GM12878 (cell line): ENCODE data around the gene HOXC9. TPM values are rescaled to one million over a fixed set of nuclear protein-coding genes. Genes with fewer than 3 reads are reported as not detected.

Source experiments
- ATAC-seq: fragments of 200-7000 bp; cut with Tn5 transposase; 3 replicates; pipeline ENCODE4 v1.9.1; 2020; ENCODE audit warnings: mild to moderate bottlenecking, moderate library complexity
- BruUV-seq: library from RNA; stranded (reverse); fragments of 400-500 nt; replicated peaks from 2 replicates; lab custom pipeline; 2021; lab: Mats Ljungman, UMichigan
- CTCF ChIA-PET: fragments of 300-600 bp; sonication (Branson Sonifier 250); formaldehyde crosslinking; extraction: SDS; loops from one replicate; lab custom pipeline; 2021; ENCODE audit warnings: inconsistent platforms; lab: Yijun Ruan, JAX
- POLR2A ChIA-PET: fragments of 350-600 bp; formaldehyde crosslinking; extraction: SDS; loops from one replicate; lab custom pipeline; 2021; ENCODE audit warnings: inconsistent platforms; lab: Charles Lee
- RAD21 ChIA-PET: fragments of 300-600 bp; sonication (Branson Sonifier 250); formaldehyde crosslinking; loops from one replicate; lab custom pipeline; 2023; ENCODE audit warnings: antibody characterized with exemption; ENCODE audit not compliant: unreplicated experiment; lab: Charles Lee
- SMC1A ChIA-PET: fragments of 300-600 bp; sonication (Branson Sonifier 250); formaldehyde crosslinking; loops from one replicate; lab custom pipeline; 2023; ENCODE audit not compliant: unreplicated experiment, uncharacterized antibody; lab: Charles Lee
- DNase-seq: peaks from one replicate; pipeline ENCODE4 v3.0.0-alpha.2; 2011; ENCODE audit warnings: low read depth, low spot score
- FAIRE-seq: peaks from 3 replicates; lab custom pipeline; 2011; peaks lifted over from hg19 to GRCh38; lab: Jason Lieb, UNC
- H2AFZ ChIP-seq: 2 replicates; pipeline ENCODE4 v1.6.0; 2011; ENCODE audit warnings: low read depth, low read length, control low read depth; ENCODE audit not compliant: control insufficient read depth
- H3K27ac ChIP-seq: 2 replicates; pipeline ENCODE4 v1.5.1; 2011; ENCODE audit warnings: control low read depth; ENCODE audit not compliant: control insufficient read depth, insufficient read depth
- H3K27me3 ChIP-seq, 2 experiments: replicated peaks in 1 of 2; 2 replicates each; pipeline versions ENCODE4 v1.6.0 to v1.6.1; 2011; ENCODE audit warnings: low read length in 1 of 2; ENCODE audit not compliant: control insufficient read depth in 2 of 2, insufficient read depth in 2 of 2
- H3K36me3 ChIP-seq, 2 experiments: 2 replicates each; pipeline ENCODE4 v1.5.1; 2011; ENCODE audit warnings: low read length in 1 of 2; ENCODE audit not compliant: control insufficient read depth in 2 of 2, insufficient read depth in 2 of 2
- H3K4me1 ChIP-seq: 2 replicates; pipeline ENCODE4 v1.6.1; 2011; ENCODE audit warnings: mild to moderate bottlenecking, low read length, moderate library complexity, mixed read lengths; ENCODE audit not compliant: control insufficient read depth, insufficient read depth
- H3K4me2 ChIP-seq: 2 replicates; pipeline ENCODE4 v1.6.0; 2011; ENCODE audit warnings: control low read depth; ENCODE audit not compliant: control insufficient read depth, insufficient read depth
- H3K4me3 ChIP-seq: fragments of 200-600 bp; sonication (generic); 2 replicates; pipeline ENCODE4 v1.5.1; 2016
- H3K79me2 ChIP-seq: 2 replicates; pipeline ENCODE4 v1.6.0; 2011; ENCODE audit warnings: low read length; ENCODE audit not compliant: control insufficient read depth, insufficient read depth
- H3K9ac ChIP-seq: 2 replicates; pipeline ENCODE4 v1.8.0; 2011; ENCODE audit warnings: low read length, control low read depth, mixed read lengths; ENCODE audit not compliant: control insufficient read depth, insufficient read depth
- H3K9me3 ChIP-seq: replicated peaks from 3 replicates; pipeline ENCODE4 v1.5.1; 2011; ENCODE audit warnings: mild to moderate bottlenecking, low read length; ENCODE audit not compliant: control insufficient read depth, insufficient read depth
- H4K20me1 ChIP-seq: 2 replicates; pipeline ENCODE4 v1.6.0; 2011; ENCODE audit not compliant: control insufficient read depth, insufficient read depth
- CHD2 ChIP-seq: IDR thresholded peaks from 2 replicates; pipeline ENCODE4 v1.6.1; 2011; ENCODE audit warnings: low read depth, low read length, improper control_type of control experiment, borderline replicate concordance
- EZH2 ChIP-seq: IDR thresholded peaks from 2 replicates; pipeline ENCODE4 v1.6.1; 2012; ENCODE audit warnings: low read depth, mild to moderate bottlenecking, control low read depth, inconsistent platforms, low read length, borderline replicate concordance; ENCODE audit not compliant: control insufficient read depth
- HDGF ChIP-seq: fragments of 450-650 bp; IDR thresholded peaks from 2 replicates; pipeline ENCODE4 v1.6.1; 2016; ENCODE audit warnings: antibody characterized with exemption
- JUND ChIP-seq: IDR thresholded peaks from 2 replicates; pipeline ENCODE4 v1.6.1; 2012; ENCODE audit warnings: low read depth, mild to moderate bottlenecking, low read length, improper control_type of control experiment, moderate library complexity
- LARP7 ChIP-seq: fragments of 450-650 bp; IDR thresholded peaks from 2 replicates; pipeline ENCODE4 v1.6.1; 2017; ENCODE audit warnings: mild to moderate bottlenecking
- MEF2B ChIP-seq: fragments of 450-650 bp; IDR thresholded peaks from 2 replicates; pipeline ENCODE4 v1.6.1; 2018; ENCODE audit warnings: mild to moderate bottlenecking, moderate library complexity; ENCODE audit not compliant: partially characterized antibody, poor library complexity, severe bottlenecking
- NFYB ChIP-seq: IDR thresholded peaks from 2 replicates; pipeline ENCODE4 v1.6.1; 2011; ENCODE audit warnings: low read depth, mild to moderate bottlenecking, low read length, improper control_type of control experiment, moderate library complexity; ENCODE audit not compliant: insufficient read depth
- PAX5 ChIP-seq: IDR thresholded peaks from 2 replicates; pipeline ENCODE4 v1.6.1; 2011; ENCODE audit warnings: low read depth, low read length, borderline replicate concordance
- PML ChIP-seq: IDR thresholded peaks from 2 replicates; pipeline ENCODE4 v1.6.1; 2012; ENCODE audit warnings: low read length, inconsistent platforms
- POLR2A ChIP-seq: IDR thresholded peaks from 2 replicates; pipeline ENCODE4 v1.6.1; 2011; ENCODE audit warnings: low read depth, mild to moderate bottlenecking, low read length
- POLR2AphosphoS2 ChIP-seq: IDR thresholded peaks from 2 replicates; pipeline ENCODE4 v1.6.1; 2011; ENCODE audit warnings: low read depth, mild to moderate bottlenecking, low read length, improper control_type of control experiment, moderate library complexity
- RAD21 ChIP-seq: IDR thresholded peaks from 2 replicates; pipeline ENCODE4 v1.6.1; 2011; ENCODE audit warnings: mild to moderate bottlenecking, low read depth, low read length, moderate library complexity; ENCODE audit not compliant: insufficient read depth
- SMAD1 ChIP-seq: fragments of 450-650 bp; IDR thresholded peaks from 2 replicates; pipeline ENCODE4 v1.6.1; 2018; ENCODE audit warnings: mild to moderate bottlenecking, low read depth; ENCODE audit not compliant: partially characterized antibody
- TCF12 ChIP-seq: IDR thresholded peaks from 2 replicates; pipeline ENCODE4 v1.6.1; 2011; ENCODE audit warnings: low read depth, mild to moderate bottlenecking, low read length
- WRNIP1 ChIP-seq: IDR thresholded peaks from 2 replicates; pipeline ENCODE4 v1.6.1; 2011; ENCODE audit warnings: low read depth, low read length, improper control_type of control experiment, borderline replicate concordance
- ZNF217 ChIP-seq: fragments of 450-650 bp; IDR thresholded peaks from 2 replicates; pipeline ENCODE4 v1.6.1; 2017; ENCODE audit warnings: antibody characterized with exemption, mild to moderate bottlenecking
- WGBS: methylation state at CpG from one replicate; pipeline ENCODE4 v1.1.6; 2016; ENCODE audit warnings: low lambda C conversion rate; ENCODE audit not compliant: insufficient replicate concordance, insufficient coverage; ENCODE audit errors: missing lambda C conversion rate; 5-methylcytosine and 5-hydroxymethylcytosine counted together
- in situ Hi-C: fragments of 300-500 bp; cut with MboI; formaldehyde crosslinking; loops from 9 replicates; pipeline ENCODE4 v1.14.3; 2018; ENCODE audit warnings: mixed read lengths
- intact Hi-C: fragments of 100-400 bp; cut with micrococcal nuclease; formaldehyde crosslinking; loops from one replicate; pipeline ENCODE4 v1.14.2; 2022; ENCODE audit not compliant: unreplicated experiment
- polyA plus RNA-seq, 11 experiments: library from polyadenylated mRNA; depleted of rRNA in 4 of 11; unstranded in 6 of 11; stranded (reverse) in 5 of 11; fragments of >200 nt; fragmentation: Nextera tagmentation in 4 of 11; fragmentation: Illumina TruSeq in 1 of 11; extraction: Ambion mirVana in 4 of 11; extraction: Trizol in 1 of 11; gene quantifications; 1 replicate in 1 of 11; 2 replicates in 10 of 11; pipeline versions ENCODE4 v1.2.1 to v1.2.3, GENCODE V29; 2011 to 2016; ENCODE audit warnings: inconsistent platforms in 2 of 11, missing spikeins in 2 of 11, low read depth in 1 of 11
- total RNA-seq, 4 experiments: library from RNA; depleted of rRNA in 3 of 4; stranded (reverse); fragments of >200 nt in 3 of 4; fragmentation: Illumina TruSeq in 1 of 4; extraction: Trizol in 1 of 4; gene quantifications; 2 replicates each; pipeline versions ENCODE4 v1.2.1 to v1.2.3, GENCODE V29; 2013 to 2021
- TF ChIP-seq, protein P1 (sequence below): IDR thresholded peaks from 2 replicates; pipeline ENCODE4 v1.6.1; 2012; ENCODE audit warnings: low read length, inconsistent platforms

Gene HOXC9
- total and polyA plus RNA-seq, 10 of the 15 experiments (the other 5 are each of a cell fraction or from before 2014, with no cell fraction given), result not detected

DNA sequence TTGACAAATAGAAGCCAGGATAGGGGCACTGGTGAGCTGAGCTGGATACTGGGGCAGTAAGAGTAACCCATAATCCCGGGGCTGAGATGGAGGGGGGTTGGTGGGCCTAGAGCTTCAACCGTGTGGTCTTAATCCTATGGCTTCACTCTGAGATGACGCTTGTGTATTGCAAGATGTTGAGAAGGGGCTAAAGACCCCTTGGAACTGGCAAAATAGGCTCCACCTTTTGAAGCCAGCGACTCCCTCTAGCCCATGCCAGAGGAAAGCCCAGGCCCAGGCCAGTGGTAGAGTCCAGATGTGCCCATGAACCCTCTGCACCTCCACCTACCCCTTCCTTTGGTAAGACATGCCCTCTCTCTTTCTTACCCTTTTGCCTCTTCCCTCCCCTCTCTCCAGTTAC, 40.6 kb upstream of the HOXC9 start:
- Histone ChIP-seq H3K4me1 (no peaks in the 10 kb centered on the region), H3K4me3 (no peak overlapping the region), H3K9ac (no peak overlapping the region), H3K27ac (no peak overlapping the region), H2AFZ (no peak overlapping the region), H3K79me2 (no peaks in the 10 kb centered on the region), H3K27me3 (peaks cover 34 to 67% of the 10 kb centered on the region in 2 experiments), H4K20me1 (no peaks in the 10 kb centered on the region), H3K36me3 (no peaks in the 10 kb centered on the region), H3K4me2 (no peak overlapping the region), H3K9me3 (no peaks in the 10 kb centered on the region)
- ChIA-PET POLR2A (no interaction called here), RAD21 (no interaction called here), CTCF (no interaction called here), SMC1A (no interaction called here)
- no peak for FAIRE-seq
- intact Hi-C loops, result no loop called here
- in situ Hi-C loops, result no loop called here
- ATAC-seq, result no peak
- TF ChIP-seq ZNF217 (no peak), MEF2B (no peak), HDGF (no peak), PAX5 (no peak), CHD2 (no peak), POLR2AphosphoS2 (no peak), TCF12 (no peak), POLR2A (no peak), RAD21 (no peak), PML (no peak), EZH2 (no peak), WRNIP1 (no peak), LARP7 (no peak), NFYB (no peak), SMAD1 (no peak), JUND (no peak)
- TF ChIP-seq, protein P1, sequence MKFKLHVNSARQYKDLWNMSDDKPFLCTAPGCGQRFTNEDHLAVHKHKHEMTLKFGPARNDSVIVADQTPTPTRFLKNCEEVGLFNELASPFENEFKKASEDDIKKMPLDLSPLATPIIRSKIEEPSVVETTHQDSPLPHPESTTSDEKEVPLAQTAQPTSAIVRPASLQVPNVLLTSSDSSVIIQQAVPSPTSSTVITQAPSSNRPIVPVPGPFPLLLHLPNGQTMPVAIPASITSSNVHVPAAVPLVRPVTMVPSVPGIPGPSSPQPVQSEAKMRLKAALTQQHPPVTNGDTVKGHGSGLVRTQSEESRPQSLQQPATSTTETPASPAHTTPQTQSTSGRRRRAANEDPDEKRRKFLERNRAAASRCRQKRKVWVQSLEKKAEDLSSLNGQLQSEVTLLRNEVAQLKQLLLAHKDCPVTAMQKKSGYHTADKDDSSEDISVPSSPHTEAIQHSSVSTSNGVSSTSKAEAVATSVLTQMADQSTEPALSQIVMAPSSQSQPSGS, result no peak
- 5% methylated on average over 4 of the region's 4 CpGs for WGBS
- no peak for DNase-seq
- no TSS peak for BruUV-seq
